A673 (cell line): ENCODE data around the gene STK36.

ENCODE experiments used
- EZH2 ChIP-seq: fragments of 200-600 bp; sonication (generic); IDR thresholded peaks from 2 replicates; pipeline ENCODE4 v1.6.1; 2017; ENCODE audit warnings: borderline replicate concordance, low read depth, mild to moderate bottlenecking, mixed read lengths, antibody characterized with exemption, low read length; ENCODE audit not compliant: poor library complexity, severe bottlenecking
- TF ChIP-seq, protein P1 (sequence below): fragments of 300-800, 200-600 bp; sonication (generic); conservative IDR thresholded peaks from 2 replicates; pipeline ENCODE4 v1.5.1; 2017; ENCODE audit warnings: low read depth, mild to moderate bottlenecking, antibody characterized with exemption, low read length, moderate library complexity, mixed read lengths

DNA sequence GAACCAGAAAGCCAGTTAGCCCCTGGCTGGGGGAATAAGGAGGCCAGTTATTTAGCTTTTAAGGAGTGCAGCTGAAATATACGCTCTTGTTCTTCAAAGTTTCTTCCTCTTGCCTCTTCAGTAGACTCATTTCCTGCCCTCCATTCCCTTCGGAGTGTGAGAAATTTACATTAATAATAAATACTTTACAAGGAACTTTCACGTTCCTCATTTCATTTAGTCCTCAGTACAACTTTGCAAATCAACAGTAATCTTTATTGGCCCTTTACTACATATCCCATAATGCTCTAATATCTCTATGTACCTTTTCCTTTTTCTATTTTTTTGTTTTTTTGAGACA is 48.5 kb upstream of the STK36 start:
- TF ChIP-seq, protein P1, sequence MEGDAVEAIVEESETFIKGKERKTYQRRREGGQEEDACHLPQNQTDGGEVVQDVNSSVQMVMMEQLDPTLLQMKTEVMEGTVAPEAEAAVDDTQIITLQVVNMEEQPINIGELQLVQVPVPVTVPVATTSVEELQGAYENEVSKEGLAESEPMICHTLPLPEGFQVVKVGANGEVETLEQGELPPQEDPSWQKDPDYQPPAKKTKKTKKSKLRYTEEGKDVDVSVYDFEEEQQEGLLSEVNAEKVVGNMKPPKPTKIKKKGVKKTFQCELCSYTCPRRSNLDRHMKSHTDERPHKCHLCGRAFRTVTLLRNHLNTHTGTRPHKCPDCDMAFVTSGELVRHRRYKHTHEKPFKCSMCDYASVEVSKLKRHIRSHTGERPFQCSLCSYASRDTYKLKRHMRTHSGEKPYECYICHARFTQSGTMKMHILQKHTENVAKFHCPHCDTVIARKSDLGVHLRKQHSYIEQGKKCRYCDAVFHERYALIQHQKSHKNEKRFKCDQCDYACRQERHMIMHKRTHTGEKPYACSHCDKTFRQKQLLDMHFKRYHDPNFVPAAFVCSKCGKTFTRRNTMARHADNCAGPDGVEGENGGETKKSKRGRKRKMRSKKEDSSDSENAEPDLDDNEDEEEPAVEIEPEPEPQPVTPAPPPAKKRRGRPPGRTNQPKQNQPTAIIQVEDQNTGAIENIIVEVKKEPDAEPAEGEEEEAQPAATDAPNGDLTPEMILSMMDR = no peak
- TF ChIP-seq EZH2 = no peak
